GM21737 (cell line): ENCODE results near the gene EN2.

Source experiments
- ATAC-seq: cut with Tn5 transposase; IDR thresholded peaks from one replicate; pipeline ENCODE4 v1.9.1; 2021; ENCODE audit warnings: mild to moderate bottlenecking, moderate library complexity; ENCODE audit not compliant: unreplicated experiment

EN2 gene

GRCh38 chr7:155458111-155458877 is at the start of gene EN2:
EN2 (plus strand) TSS chr7:155458129; CDS start chr7:155458378, 249 bp downstream.
- no peak for ATAC-seq

- no peak for ATAC-seq
These were observed 49.0 kb upstream of the EN2 start for GRCh38 chr7:155408651-155409586.

- ATAC-seq = no peak
These were observed 47.9 kb upstream of the EN2 start for GRCh38 chr7:155409980-155410379.

DNA sequence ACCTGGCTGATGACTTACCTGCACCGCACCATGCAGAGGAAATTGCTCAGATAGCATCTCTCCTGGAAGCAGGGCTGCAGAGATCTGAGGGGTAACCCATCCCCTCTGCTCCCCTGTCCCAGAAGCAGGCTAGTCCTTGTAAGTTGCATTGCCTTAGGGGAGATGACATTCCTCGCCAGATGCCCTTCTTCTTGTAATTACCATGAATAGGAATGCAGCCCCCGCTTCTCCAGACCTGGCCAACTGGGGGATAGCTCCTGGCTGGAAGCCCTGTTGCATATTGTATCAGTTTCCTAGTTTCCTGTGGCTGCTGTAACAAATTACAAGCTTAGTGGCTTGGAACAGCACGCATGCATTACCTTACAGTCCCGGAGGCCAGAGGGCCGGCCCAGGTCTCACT is 47.5 kb upstream of the EN2 start:
- ATAC-seq = no peak

DNA sequence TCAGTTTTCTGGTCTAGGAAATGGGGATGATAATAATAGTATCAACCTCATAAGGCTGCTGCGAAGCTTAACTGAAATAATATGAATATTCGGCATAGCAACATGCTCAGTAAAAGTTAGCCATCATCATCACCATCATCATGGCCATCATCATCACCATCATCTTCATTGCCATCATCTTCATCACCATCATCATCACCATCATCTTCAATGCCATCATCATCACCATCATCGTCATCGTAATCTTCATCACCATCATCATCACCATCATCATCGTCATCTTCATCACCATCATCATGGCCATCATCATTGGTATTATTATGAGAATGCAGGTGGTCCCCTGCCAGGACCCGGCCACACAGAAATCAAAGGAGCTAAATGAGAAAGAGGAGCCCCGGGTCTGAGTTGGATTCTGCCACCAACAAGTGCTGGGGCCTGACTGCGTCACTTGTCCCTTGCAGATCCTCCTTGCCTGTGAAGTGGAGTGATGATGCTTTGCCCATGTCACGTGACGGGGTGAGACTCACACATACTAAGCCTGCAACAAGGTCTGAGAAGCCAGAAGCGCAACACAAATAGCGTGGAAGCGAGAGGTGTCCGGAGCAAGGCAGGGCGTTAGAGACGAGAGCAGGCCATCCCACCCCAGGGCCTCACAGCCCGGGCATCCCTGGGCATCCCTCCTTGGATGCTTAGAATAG is 46.1 kb upstream of the EN2 start:
- ATAC-seq = no peak

DNA sequence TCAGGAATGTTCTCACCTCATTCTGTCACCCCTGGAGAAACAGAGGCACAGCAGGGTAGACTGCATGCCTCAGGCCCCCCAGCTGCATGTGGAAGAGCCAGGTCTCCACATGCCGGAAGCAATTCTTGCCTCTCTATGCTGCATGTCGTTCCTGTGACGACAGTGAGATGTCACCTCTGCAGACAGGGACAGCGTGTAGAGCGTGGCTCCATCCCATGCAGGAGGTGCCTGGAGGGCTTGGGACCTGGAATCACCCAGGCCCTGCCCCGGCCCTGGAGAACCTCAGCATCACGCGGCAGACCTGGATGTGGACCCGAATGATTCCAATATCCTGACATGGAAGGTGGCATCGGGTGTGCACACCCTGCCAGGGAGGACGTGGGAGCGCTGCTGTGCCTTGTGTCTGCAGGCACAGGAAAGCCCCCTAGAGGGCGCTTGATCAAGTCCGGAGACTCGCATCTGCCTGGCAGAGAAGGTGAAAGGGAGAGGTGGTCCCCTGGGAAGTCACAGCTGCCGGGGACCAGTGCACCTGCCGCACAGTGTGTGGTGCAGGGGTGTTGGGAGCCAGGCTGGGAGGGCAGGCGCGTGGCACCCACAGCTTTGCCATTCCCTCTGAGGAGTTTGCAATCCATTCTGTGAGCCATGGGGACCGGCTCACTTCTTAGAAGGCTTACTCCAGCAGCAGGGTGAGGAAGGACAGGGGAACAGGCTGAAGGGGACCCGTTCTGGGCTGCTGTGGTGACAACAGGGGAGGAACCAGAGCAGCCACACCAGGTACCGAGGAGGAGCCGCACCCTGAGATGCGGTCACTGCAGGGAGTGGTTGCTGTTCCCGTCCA is 45.3 kb upstream of the EN2 start:
- ATAC-seq = peak; percentile 70

- ATAC-seq = no peak
These were observed 43.1 kb upstream of the EN2 start for GRCh38 chr7:155414547-155415492.

- ATAC-seq = no peak
These were observed 41.1 kb upstream of the EN2 start for GRCh38 chr7:155416646-155417380.

DNA sequence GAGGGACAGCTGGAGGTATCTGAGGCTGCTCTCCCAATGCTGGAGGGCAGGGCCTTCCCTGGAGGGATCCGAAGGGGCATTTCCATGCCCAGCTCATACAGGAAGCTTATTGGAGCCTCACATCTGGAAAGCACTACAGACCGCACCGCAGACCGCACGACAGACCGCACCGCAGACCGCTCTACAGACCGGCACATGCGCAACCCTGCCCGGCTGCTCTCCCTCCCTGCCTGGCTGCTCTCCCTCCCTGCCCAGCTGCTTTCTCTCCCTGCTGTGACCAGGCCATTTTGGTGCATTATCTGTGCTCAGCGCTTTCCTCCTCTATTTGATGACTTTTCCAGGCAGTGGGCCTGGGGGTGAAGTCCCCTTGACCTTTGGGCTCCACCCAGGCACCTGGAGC is 39.6 kb upstream of the EN2 start:
- no peak for ATAC-seq

DNA sequence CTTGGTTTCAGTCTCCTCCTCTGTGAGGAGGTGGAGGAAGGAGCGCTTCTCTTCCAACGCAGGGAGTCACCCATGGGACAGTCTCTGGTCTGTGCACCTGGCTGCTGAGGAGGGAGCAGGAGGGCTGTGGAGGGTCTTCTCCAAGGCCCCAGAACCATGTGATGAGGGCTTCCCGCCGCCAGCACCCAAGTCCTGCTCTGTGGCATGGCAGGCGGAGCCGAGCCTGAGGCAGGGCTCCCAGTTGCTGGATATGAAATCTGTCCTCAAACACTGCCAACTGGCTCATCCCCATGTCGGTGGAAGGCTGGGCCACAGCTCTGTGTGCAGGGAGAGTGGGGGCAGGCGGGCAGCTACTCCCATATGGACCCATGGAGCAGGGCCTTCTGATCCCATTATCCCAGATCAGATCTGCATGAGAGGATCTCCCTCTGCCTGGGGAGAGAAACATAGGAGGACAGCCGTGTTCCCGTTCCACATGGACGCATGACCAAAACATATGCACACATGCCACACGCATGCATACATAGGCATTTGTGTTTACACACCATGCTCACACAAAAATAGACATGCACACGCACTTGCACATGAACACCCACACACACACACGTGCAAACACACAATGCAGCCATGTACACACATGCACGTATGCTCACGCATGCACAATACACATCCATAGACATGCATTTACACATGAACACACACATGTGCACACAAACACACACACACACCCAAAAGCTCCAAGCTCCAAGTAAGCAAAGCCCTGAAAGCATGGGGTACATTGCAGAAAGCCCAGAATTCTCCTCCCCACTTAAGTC is 38.8 kb upstream of the EN2 start:
- no peak for ATAC-seq

- no peak for ATAC-seq
These were observed 37.8 kb upstream of the EN2 start for GRCh38 chr7:155420116-155420515.

- no peak for ATAC-seq
These were observed 35.8 kb upstream of the EN2 start for GRCh38 chr7:155422151-155422550.

GRCh38 chr7:155422599-155423336 is 35.2 kb upstream of the EN2 start:
- no peak for ATAC-seq

DNA sequence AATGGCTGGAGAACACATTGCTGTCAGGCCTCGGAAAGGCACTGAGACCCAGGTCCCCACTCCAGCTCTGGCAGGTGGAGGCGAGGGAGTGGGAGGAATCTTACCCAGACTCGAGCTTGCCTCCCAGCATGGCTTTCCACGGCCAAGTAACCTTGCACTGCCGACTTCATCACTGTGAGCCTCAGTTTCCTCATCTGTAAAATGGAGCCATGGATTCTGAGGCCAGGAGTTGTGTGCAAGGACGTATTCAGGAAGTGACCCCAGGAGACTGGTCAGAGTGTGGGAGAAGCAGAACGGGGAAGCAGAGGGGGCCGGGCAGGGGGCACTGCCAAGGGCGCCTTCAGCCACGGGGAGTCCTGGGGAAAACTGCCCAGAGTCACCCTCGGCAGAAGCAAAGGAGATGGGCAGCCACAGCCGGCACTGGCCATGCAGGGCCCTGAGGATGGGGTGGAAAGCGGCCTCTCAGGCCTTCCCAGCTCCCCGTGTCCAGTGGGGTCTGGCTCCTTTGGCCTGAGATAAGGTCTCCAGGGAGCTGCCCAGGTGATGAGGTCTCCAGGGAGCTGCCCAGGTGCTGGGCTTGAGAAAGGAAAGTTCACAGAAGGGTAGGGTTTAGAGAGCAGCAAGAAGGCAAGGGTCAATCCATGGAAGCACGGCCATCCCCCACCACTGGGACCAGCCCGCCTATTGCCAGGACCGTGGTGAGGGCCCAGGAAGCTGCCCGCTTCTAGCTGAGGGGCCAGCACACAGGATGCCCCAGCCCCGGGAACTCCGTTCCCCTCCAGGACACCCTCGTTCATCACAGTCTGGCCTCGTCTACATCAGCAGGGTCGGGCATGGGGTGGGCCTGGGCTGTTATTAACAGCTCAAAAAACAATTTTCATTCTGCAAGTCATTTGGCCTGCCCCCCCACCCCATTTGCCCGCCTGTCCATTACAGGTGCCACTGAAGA is 34.3 kb upstream of the EN2 start:
- ATAC-seq = no peak

GRCh38 chr7:155424301-155425010 is 33.5 kb upstream of the EN2 start:
- no peak for ATAC-seq

DNA sequence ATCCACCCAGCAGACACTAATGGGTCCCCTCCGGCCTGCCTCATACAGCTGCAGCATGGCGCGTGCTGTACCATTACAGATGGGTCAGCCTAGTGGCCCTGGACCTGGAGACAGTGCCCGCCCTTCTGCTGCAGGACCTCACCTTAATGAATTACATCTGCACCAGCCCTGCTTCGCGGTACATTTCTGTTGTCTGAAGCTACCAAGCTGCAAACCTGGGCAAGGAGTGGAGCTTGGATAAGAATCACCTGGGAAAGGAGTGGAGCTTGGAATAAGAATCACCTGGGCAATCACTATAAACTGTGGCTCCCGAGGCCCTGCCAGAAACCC is 33.0 kb upstream of the EN2 start:
- ATAC-seq = no peak
